CD4-positive, alpha-beta T cell treated with Interferon gamma for 1 hour (primary cell): ENCODE measurements around the gene CDK6.
"Not testable (repeated sequence)": the region's sequence is repeated elsewhere in the genome, so short reads cannot be mapped to it uniquely, and the experiment has no call there.

Experiments
- DNase-seq: peaks from one replicate; pipeline ENCODE4 v3.0.0-alpha.2; 2020

CDK6 gene

DNA sequence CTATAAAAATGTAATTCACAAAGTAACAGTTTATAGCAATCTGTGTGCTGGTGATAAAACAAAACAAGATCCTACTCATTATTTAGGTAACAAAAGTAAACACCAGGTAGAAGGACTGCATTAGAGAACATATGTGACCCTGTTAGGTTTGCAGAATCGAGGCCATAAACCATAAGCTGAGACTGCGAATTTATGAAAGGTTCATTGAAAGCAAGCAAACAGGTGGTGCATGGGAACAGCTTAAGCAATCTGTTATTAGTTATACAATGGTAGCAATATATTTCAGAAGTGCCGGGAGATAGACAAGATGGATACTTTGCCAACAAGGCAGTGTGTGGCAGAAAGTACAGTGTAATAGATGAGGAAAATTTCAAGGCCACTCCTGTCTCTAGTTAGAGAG is 222.7 kb downstream of the CDK6 start:
- DNase-seq, result no peak

DNA sequence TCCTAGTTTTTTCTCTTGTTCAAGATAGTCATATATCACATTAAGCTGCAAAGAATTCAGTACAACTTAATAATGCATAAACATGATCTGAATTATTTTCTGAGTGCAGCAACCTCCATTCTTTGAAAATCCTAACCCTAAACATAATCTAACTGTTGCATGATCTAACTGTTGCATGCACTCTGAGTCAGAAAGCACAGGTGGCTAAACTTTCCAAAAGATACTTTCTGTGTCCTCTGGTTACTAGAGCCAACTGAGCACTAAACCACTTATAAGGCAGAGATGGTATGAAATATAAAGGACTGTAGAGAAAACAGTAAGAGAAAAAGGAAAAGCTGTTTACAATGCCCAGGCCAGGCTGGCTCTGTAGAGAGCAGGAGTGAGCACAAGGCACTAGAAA is 223.2 kb downstream of the CDK6 start:
- no peak for DNase-seq

DNA sequence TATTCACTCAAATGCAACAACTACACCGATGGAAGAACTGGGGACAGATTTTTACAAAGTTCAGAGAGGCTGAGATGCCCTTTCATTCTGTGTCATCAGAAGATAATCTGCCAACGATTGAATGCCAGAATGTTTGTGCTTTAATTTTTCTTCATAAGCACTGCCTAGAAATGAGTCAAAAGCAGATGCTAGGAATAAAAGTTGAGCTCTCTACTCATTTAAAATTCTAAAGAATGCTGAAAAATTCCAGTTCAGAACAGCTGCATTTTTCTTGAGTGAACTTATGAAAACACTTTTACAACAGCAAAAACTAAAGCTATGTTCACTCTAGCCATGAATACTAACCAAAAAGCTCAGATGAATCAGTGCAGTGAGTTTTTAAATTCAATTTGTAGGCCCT is 223.9 kb downstream of the CDK6 start:
- no peak for DNase-seq

DNA sequence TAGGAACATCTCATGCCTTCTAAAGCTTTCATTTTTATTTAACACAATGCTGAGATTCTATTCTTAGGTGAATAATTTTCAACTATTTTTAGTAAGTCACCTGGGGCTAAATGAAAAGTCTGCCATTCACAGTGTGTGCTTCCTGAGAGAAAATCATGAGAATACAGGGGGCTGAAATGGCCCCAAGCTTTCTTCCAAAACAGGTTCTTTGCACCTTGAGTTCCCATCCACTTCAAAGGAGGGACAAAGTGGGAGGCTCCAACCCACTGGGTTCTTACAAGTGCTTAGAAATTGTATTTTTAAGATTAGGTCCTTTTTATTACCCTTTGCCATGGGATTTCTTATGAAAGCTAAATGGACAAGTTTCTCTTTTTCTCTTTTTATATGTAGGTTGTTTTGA is 224.6 kb downstream of the CDK6 start:
- no peak for DNase-seq

DNA sequence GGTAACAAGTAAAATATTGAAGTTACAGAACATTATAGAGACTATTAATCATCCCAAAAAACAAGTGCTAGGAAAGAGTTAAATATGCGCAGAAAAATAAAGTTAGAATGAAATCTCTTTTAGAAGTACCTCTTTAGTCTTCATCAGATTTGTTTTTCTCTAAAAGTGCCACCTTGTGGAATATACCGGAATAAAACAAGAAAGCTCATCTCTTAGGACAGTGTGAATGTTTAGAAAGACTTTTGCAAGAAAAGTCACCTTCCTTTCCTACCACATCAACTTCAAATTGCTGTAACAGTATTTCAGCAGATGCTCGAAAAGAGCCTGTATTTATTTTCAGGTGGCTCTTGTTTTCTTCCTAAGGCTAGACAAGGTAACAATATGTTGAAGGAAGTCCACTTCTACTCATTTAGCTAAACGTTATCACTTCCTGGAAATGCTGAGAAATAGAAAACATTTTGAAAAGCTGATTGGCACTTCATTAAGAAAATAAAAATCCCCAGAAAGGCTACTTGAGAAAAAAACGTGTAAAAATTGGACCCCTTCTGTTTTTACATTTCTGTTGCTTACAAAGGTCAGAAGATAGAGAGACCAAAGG is 226.4 kb downstream of the CDK6 start:
- no peak for DNase-seq

DNA sequence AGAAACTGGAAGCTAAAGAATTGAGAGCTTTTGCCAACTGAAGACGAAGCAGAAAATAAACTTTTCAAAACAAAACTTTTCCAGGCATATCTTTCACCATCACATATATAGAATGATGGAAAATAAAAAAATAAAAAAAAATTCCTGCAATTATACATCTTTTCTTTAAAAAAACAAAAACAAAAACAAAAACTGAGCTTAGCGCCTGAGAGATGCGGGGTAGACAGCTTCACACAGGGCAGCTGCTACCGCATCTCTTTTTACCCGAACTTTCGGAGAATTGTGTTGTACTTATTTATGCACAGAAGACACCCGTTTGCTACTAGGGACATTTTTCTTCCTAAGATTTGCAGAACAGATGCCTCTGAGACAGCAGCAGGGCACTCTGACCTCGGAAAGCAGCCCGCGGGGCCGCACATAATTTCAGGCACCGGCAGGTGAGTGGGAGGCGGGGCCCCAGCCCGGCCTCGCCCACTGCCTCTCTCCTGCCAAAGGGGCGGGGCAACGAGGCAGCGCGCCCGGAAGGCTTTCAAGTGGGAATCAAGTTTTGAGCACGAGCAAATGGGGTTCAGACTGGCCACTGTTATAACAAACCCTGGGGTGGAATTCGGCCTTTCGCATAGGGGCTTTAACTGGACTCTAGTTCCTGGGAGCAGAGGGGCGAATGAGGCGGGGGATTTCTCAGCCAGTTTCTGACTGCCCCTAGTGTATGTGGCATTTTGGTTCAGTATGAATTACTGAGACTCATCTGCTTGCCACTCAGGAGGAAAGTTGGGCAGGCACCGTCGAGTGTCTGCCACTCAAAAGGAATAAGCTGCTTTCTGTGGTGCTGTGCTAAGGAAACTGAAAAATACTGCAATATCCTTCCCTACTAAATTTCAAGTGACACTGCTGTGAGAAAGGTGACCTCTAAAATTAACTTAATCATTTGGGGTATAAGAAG is 227.7 kb downstream of the CDK6 start:
- no peak for DNase-seq

DNA sequence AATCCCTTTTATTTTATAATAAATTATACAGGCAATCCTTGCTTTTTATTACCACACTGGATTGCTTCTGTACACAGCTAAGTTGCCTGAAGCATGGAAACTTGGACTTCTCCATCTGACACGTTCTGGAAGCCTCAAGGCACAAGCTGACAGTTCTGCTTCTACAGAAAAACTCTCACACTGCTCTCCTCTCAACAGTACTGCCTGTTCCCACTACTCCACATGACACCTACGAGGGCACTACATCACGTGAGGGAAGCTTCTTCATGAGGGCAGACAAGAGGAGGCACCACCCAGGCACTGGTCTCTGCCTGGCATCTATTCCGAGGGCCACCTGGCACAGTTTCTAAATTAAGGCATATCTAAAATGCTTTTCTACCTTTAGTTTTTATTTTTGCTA is 229.4 kb downstream of the CDK6 start:
- no peak for DNase-seq

DNA sequence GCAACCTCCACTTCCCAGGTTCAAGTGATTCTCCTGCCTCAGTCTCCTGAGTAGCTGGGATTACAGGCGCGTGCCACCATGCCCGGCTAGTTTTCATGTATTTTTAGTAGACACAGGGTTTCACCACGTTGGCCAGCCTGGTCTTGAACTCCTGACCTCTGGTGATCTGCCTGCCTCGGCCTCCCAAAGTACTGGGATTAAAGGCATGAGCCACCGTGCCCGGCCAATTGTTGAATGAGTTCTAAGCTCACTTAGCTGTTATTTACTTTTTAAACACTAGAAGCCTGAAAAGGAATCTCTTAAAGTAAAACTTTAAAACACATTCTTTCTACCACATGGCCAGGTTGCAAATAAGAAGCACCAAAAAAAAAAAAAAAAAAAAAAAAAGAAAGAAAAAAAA is 231.9 kb downstream of the CDK6 start:
- DNase-seq, result not testable (repeated sequence)

DNA sequence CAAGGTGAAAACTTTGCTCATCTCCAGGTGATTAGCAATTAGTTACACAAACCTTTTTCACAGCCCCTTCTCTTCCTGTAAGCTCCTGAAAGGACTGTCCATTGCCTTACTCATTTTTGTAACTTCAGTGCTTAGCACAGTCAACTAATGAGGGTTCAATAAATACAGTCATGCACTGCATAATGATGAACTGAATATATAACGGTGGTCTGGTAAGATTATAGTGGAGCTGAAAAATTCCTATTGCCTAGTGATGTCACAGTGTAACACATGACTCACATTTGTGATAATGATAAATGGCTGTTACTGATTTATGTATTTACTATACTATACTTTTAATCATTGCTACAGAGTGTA is 233.3 kb downstream of the CDK6 start:
- no peak for DNase-seq

DNA sequence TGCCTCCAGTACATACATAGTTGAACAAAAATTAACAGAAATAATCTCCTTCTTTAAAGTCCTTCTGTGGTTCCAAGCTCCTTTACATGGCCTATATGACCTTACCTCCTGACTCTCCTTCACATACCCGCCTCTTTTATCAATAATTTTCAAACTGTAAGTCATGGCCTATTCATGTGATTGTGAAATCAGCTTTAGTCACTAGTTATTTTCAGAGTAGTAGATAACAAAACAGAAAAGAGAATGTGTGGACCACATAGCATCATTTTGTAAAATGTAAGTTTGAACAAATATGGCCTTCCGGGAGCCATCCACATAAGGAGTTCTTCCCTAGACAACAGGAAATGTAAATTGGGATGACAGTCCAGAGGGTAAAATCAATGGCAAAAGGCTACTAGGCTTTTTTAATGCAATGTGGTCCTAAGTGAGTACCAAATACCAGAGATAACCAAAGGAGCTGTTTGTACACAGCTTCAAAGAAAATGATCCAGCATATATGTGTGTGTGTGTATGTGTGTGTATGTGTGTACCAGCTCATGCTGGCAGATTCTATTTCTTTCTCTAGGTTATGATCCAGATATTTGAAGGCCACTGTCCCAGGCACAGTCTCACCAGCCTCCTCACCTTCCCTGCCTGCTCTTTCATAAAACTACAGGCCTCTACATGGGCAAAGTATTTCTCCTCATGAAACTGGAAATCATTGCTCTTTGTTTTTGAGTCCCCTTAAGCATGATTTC is 233.9 kb downstream of the CDK6 start:
- no peak for DNase-seq

DNA sequence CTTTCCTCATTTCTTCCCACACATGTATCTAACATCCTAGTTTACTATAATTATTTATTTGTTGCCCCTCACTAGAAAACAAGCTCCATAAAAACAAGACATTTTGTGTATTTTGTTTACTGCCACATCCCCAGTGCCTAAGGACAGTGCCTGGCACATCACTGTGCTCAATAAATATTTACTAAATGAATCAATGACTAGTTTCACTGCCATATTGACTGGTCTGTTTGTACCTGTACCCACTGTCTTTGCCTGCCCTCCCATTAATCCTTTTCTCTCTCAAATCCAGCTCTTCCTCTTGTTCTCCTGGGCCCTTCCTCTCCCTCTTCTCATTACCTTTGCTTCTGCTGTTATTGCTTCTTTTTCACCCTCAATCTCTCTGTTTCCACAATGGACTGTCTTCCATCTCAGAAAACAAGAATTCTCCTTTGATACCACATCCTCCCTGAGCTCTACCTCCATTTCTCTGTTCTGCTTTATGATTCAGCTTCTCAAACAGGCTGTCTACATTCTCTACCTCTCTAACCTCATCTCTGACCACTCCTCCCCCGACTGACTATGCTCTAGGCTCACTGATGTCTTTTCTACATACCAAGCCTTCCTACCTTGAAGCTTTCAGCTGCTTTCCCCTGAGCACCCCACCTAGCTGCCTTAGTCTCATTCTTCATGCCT is 237.9 kb downstream of the CDK6 start:
- no peak for DNase-seq

DNA sequence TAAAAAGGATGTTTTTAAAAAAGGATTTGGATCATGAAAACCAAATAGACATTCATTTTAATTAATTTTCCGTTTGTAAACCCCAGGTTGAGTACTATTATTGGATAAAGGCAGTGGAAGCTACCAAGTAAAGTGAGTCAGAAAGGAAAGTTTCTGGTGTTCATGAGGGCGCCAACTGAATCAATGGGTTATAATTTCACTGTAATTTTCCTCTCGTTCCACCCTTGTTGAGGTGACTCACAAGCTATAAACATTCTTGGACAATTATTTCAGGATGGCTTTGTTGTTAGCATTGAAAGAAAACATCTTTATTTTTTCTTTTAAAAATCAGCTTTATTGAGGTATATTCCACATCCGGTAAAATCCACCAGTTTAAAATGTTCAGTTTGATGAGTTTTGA is 241.1 kb downstream of the CDK6 start:
- no peak for DNase-seq

DNA sequence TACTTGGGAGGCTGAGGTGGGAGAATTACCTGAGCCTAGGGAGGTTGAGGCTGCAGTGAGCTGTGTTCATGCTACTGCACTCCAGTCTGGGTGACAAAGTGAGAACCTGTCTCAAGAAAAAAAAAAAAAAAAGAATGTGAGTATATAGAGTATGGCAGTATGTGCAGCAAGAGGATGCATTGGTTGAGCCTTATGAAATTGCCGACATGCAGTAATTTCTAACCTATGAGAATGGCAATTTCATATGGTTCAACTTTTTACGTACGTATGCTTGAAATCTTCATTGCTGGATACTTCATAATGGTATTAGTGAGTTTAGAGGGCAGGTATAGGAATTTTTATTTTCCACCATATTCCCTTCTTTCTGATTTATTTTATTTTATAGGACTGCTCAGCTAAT is 241.6 kb downstream of the CDK6 start:
- no peak for DNase-seq

DNA sequence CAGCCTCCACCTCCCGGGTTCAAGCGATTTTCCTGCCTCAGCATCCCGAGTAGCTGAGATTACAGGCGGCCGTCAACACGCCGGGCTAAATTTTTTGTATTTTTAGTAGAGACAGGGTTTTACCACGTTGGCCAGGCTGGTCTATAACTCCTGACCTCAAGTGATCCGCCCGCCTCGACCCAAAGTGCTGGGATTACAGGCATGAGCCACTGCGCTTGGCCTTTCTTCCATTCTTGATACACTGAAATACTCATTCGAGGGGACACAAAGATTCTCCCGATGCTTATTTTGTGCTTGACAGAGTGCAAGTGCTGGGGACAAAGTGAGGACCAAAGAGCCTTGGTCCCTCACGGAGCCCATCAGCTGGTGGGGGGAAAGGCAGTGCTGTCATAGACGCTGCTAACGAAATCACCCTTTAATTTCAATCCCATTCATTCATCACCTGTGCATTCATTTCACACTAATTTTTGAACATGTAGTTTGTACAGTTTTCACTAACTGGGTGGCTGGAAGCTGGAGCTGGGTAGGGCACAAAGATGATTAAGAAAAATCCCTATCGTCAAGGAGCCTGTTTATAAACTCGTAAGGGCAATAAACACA is 245.6 kb downstream of the CDK6 start:
- DNase-seq, result no peak

DNA sequence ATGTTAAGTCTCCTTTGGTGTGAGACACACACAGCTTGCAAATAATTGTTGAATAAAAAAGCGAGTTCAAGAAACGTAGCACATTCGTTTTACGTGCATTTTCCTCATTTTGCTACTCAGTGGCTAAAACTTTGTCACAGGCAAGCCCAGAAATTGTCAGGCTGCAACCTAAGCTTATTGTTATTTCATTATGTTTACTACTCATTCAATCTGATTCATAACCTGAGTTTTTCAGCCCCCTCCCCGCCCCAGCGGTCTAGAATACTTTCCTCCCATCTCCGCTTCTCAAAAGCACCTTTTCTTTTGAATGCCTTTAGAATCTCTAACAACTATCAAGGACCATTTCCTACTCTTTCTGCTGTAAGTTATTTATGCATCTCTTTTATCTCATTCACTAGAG is 247.3 kb downstream of the CDK6 start:
- DNase-seq, result no peak

DNA sequence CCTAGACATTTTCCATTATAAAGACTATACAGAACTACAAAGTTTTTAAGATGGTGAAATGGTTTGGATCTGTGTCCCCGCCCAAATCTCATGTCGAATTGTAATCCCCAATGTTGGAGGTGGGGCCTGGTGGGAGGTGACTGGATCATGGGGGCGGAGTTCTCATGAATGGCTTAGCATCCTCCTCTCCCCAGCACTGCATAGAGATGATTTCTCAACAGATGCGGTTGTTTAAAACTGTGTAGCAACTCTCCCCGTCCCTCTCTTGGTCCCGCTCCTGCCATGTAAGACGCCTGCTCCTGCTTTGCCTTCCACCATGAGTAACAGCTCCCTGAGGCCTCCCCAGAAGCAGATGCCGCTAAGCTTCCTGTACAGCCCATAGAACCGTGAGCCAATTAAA is 247.8 kb downstream of the CDK6 start:
- no peak for DNase-seq

DNA sequence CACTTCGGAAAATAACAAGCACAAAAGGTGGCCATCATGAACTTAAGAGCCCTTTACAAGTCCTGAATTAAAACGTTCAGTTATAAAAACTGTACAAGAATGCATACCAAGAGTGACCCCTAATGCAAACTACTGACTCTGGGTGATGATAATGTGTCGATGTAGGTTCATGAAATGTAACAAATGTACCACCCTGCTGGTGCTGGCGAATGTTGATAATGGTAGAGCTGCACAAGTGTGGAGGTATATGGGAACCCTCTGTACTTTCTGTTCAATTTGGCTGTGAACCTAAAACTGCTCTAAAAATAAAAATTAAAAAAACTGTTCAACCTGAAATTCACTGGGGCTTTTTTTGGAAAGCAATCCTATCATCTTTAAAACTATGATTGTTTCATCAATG is 249.5 kb downstream of the CDK6 start:
- no peak for DNase-seq

DNA sequence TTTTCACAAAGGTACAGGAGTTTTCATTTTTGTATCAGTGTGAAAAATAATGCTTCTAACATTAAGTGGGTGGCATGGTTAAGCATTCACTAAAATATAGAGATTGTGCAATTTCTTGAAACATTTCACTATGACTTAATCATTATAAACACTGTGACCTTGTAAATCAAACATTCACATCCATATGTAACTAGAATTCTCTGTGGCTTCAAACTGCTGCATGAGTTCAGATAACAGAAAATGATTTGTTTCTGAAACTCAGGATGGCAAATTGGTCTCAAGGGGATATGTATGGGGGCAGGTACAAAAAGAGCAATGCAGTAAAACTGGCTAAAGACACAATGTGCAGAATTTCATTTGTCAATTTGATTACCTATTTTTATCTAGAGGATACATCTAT is 250.0 kb downstream of the CDK6 start:
- DNase-seq, result no peak

DNA sequence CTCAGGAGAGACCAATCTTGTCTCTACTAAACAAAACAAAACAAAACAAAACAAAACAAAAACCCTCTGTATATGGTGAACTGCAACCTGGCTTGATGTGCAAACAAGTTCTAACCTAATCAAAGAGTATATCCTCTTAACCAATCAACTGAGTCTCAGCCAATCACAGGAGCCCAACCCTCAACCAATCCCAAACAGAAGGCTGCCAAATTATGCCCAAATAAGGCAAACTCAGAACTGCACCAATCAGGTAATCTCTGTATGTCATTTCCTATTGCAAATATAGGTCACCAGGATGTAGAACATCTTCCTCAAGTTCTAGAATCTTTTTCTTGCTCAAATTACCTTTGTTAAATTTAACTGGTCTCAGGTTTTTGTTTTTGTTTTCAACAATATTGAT is 251.4 kb downstream of the CDK6 start:
- no peak for DNase-seq

DNA sequence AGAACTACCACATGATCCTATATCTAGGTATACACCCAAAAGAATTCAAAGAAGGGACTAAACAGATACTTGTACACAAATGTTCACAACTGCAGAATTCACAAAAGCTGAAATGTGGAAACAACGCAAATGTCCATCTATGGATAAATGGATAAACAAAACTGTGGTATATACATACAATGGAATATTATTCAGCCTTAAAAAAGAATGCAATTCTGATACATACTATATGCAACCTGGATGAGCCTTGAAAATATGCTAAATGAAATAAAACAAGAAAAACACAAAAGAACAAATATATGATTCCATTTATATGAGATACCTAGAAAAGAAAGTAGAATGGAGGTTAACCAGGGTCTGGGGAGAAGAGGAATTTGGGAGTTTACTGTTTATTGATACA is 253.4 kb downstream of the CDK6 start:
- DNase-seq, result no peak

DNA sequence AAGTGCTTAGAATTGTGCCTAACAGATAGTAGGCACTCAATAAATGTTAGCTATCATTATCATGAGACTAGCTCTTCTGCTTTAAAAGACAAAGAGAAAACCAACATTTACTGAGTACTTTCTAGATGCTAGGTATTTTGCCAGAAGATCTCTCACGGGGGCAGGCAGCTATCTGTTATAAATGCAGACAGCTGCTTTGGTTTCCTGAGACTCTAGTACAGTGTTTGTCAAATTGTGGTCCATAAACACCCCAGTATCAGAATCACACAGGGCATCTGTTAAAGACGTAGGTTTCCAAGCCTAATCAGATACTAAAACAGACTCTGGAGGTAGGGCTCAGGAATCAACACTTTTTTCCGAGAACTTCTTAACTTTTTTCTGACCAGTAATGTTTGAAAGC is 260.1 kb downstream of the CDK6 start:
- DNase-seq, result no peak

DNA sequence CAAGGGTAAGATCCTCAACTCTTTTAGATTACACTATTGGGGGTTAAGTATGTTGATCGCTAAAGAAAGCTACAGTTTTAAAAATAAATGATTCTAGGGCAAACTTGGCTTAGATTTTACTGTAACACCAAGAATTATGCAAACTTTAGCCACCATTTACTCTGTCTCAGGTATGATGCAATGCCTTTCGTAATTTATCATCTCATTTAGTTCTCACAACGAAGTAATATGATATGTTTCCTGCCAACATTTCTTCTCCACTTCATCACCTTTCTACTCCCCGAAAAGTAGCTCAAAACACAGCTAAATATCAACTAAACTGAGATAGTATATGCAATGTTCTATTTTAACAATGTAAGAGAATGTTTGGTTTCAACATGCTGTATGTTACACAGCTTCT is 267.2 kb downstream of the CDK6 start:
- DNase-seq, result no peak

DNA sequence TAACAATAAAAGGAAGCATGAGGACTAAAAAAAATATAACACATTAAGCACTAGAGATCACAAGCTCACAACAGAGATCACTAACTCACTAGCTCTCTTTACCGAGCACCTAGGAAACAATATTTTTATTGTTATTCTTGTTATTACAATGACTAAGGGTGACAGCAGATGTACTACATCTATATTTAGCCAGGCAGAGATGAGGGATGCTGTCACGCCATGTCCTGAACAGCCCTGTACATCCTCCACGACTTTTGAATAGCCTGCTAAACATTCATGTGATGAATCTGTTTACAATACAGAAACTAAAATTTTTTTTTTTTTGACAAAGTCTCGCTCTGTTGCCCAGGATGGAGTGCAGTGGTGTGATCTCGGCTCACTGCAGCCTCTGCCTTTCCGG is 268.9 kb downstream of the CDK6 start:
- no peak for DNase-seq
